A549 (cell line): ENCODE data around the gene C6orf52. TPM values are rescaled to one million over a fixed set of nuclear protein-coding genes. Genes with fewer than 3 reads are reported as not detected.

Source experiments
- ATAC-seq, 2 experiments: fragments of 200-7000 bp in 1 of 2; fragments of >200 bp in 1 of 2; cut with Nextera tagmentation in 1 of 2; cut with Tn5 transposase in 1 of 2; 3 replicates each; pipeline versions ENCODE4 v1.8.0 to v1.9.1; 2018 to 2020; ENCODE audit warnings: mild to moderate bottlenecking in 1 of 2, moderate library complexity in 1 of 2
- CTCF ChIA-PET: fragments of 300-600 bp; sonication (Branson Sonifier 250); formaldehyde crosslinking; extraction: SDS; loops from one replicate; lab custom pipeline; 2021; ENCODE audit warnings: antibody characterized with exemption, inconsistent platforms; lab: Yijun Ruan, JAX
- POLR2A ChIA-PET: fragments of 350-600 bp; formaldehyde crosslinking; extraction: SDS; loops from one replicate; lab custom pipeline; 2021; ENCODE audit warnings: antibody characterized with exemption, inconsistent platforms; lab: Yijun Ruan, JAX
- DNase-seq, 2 experiments: peaks; one replicate each; pipeline versions ENCODE4 v3.0.0 to v3.0.0-alpha.2; 2011 to 2016; ENCODE audit warnings: low read depth in 1 of 2, low spot score in 1 of 2
- FAIRE-seq: peaks from 2 replicates; lab custom pipeline; 2011; peaks lifted over from hg19 to GRCh38; lab: Jason Lieb, UNC
- H3K27ac ChIP-seq, 2 experiments: fragments of >200 bp; sonication (Bioruptor Twin); formaldehyde crosslinking; 3 replicates each; pipeline ENCODE4 v1.5.1; 2016 to 2017
- H3K4me1 ChIP-seq: fragments of >200 bp; sonication (Bioruptor Twin); formaldehyde crosslinking; 3 replicates; pipeline ENCODE4 v1.6.1; 2016
- H3K4me2 ChIP-seq: fragments of >200 bp; sonication (Bioruptor Twin); formaldehyde crosslinking; 3 replicates; pipeline ENCODE4 v1.6.1; 2016
- H3K4me3 ChIP-seq: fragments of >200 bp; sonication (Bioruptor Twin); formaldehyde crosslinking; 3 replicates; pipeline ENCODE4 v1.5.1; 2016
- H3K9me3 ChIP-seq: fragments of >200 bp; sonication (Bioruptor Twin); formaldehyde crosslinking; 3 replicates; pipeline ENCODE4 v1.6.1; 2016
- BCL3 ChIP-seq: fragments of >200 bp; sonication (Bioruptor Twin); formaldehyde crosslinking; IDR thresholded peaks from 3 replicates; pipeline ENCODE4 v1.6.1; 2016
- BHLHE40 ChIP-seq: IDR thresholded peaks from 2 replicates; pipeline ENCODE4 v1.6.1; 2012; ENCODE audit warnings: low read depth, low read length, inconsistent platforms
- CEBPB ChIP-seq, 2 experiments: fragments of >200 bp in 1 of 2; sonication (Bioruptor Twin) in 1 of 2; formaldehyde crosslinking in 1 of 2; IDR thresholded peaks; 2 replicates each; pipeline ENCODE4 v1.6.1; 2012 to 2016
- EHMT2 ChIP-seq: fragments of 200-600 bp; sonication (generic); IDR thresholded peaks from 2 replicates; pipeline ENCODE4 v1.6.1; 2016; ENCODE audit warnings: antibody characterized with exemption, low read depth, mild to moderate bottlenecking, moderate library complexity
- ELK1 ChIP-seq: fragments of 150-350 bp; IDR thresholded peaks from 2 replicates; pipeline ENCODE4 v1.6.1; 2014; ENCODE audit warnings: low read depth, mild to moderate bottlenecking, low read length
- EP300 ChIP-seq, 2 experiments: fragments of >200 bp; sonication (Bioruptor Twin); formaldehyde crosslinking; IDR thresholded peaks; 2 replicates in 1 of 2; 3 replicates in 1 of 2; pipeline ENCODE4 v1.6.1; 2016 to 2017
- FOSB ChIP-seq: fragments of 250-450 bp; sonication (Bioruptor Pico); IDR thresholded peaks from 2 replicates; pipeline ENCODE4 v1.5.0; 2020; ENCODE audit warnings: mild to moderate bottlenecking, moderate library complexity
- FOXS1 ChIP-seq: fragments of 250-450 bp; sonication (Bioruptor Pico); IDR thresholded peaks from 2 replicates; pipeline ENCODE4 v1.5.0; 2020; ENCODE audit warnings: mild to moderate bottlenecking, moderate library complexity
- HDAC2 ChIP-seq: fragments of 200-600 bp; sonication (generic); IDR thresholded peaks from 2 replicates; pipeline ENCODE4 v1.6.1; 2016
- HEYL ChIP-seq: fragments of 250-450 bp; sonication (Bioruptor Pico); IDR thresholded peaks from 2 replicates; pipeline ENCODE4 v1.8.0; 2021; ENCODE audit warnings: mild to moderate bottlenecking, moderate library complexity
- HMGXB4 ChIP-seq: fragments of 250-450 bp; sonication (Bioruptor Pico); IDR thresholded peaks from 2 replicates; pipeline ENCODE4 v1.5.0; 2021; ENCODE audit warnings: mild to moderate bottlenecking, moderate library complexity, borderline replicate concordance
- HOXA7 ChIP-seq: fragments of 250-450 bp; sonication (Bioruptor Pico); IDR thresholded peaks from 2 replicates; pipeline ENCODE4 v1.5.0; 2020; ENCODE audit warnings: mild to moderate bottlenecking, moderate library complexity
- HOXB13 ChIP-seq: fragments of 250-450 bp; sonication (Bioruptor Pico); IDR thresholded peaks from 2 replicates; pipeline ENCODE4 v1.5.0; 2020; ENCODE audit warnings: low read depth, mild to moderate bottlenecking, moderate library complexity
- JUN ChIP-seq, 2 experiments: fragments of >200 bp; sonication (Bioruptor Twin); formaldehyde crosslinking; IDR thresholded peaks; 2 replicates in 1 of 2; 3 replicates in 1 of 2; pipeline ENCODE4 v1.6.1; 2016 to 2017
- MAFK ChIP-seq: fragments of 450-650 bp; IDR thresholded peaks from 2 replicates; pipeline ENCODE4 v1.6.1; 2014; ENCODE audit not compliant: partially characterized antibody
- MAZ ChIP-seq: fragments of 150-350 bp; IDR thresholded peaks from 2 replicates; pipeline ENCODE4 v1.6.1; 2014; ENCODE audit warnings: antibody characterized with exemption, low read depth, low read length, borderline replicate concordance
- RNF2 ChIP-seq: fragments of 200-600 bp; sonication (generic); IDR thresholded peaks from 2 replicates; pipeline ENCODE4 v1.6.1; 2016; ENCODE audit warnings: low read depth, mild to moderate bottlenecking, antibody characterized with exemption, moderate library complexity, borderline replicate concordance
- ZC3H11A ChIP-seq: fragments of 450-650 bp; IDR thresholded peaks from 2 replicates; pipeline ENCODE4 v1.6.1; 2014; ENCODE audit warnings: antibody characterized with exemption, mild to moderate bottlenecking
- ZFP36 ChIP-seq: fragments of 450-650 bp; IDR thresholded peaks from 2 replicates; pipeline ENCODE4 v1.6.1; 2014; ENCODE audit warnings: borderline replicate concordance; ENCODE audit not compliant: partially characterized antibody
- ZNF302 ChIP-seq: fragments of 250-450 bp; sonication (Bioruptor Pico); IDR thresholded peaks from 2 replicates; pipeline ENCODE4 v1.9.0; 2021; ENCODE audit warnings: inconsistent platforms, mild to moderate bottlenecking, moderate library complexity
- WGBS: methylation state at CpG from one replicate; pipeline ENCODE4 v1.1.6; 2017; ENCODE audit errors: missing lambda C conversion rate; 5-methylcytosine and 5-hydroxymethylcytosine counted together
- polyA plus RNA-seq, 4 experiments: library from polyadenylated mRNA; depleted of rRNA in 3 of 4; stranded (reverse); fragments of >200 nt; fragmentation: RNase III in 1 of 4; extraction: RNeasy Plus Mini Kit Qiagen cat#74134 plus additional on column Dnase treatment in 1 of 4; gene quantifications; 2 replicates in 3 of 4; 3 replicates in 1 of 4; pipeline ENCODE4 v1.2.3, GENCODE V29; 2011 to 2017

C6orf52 gene
- polyA plus RNA-seq, 2 of the 4 experiments (the other 2 are of a cell fraction), result 1.3 to 2.2 TPM

GRCh38 chr6:10643201-10643651, 51.2 kb downstream of the C6orf52 start:
- no peak for ATAC-seq
- Histone ChIP-seq H3K9me3 (no peaks in the 10 kb centered on the region), H3K4me1 (no peaks in the 10 kb centered on the region), H3K27ac (no peak overlapping the region), H3K4me3 (no peak overlapping the region), H3K4me2 (no peak overlapping the region)
- TF ChIP-seq HDAC2 (no peak), HEYL (no peak), EHMT2 (no peak), EP300 (IDR thresholded peaks at IDR 0.05) (no peak), BHLHE40 (no peak), CEBPB (IDR thresholded peaks at IDR 0.05) (no peak), HOXB13 (CRISPR knock-in tag) (no peak), JUN (IDR thresholded peaks at IDR 0.05) (no peak), ELK1 (no peak), FOSB (CRISPR knock-in tag) (no peak), FOXS1 (CRISPR knock-in tag) (no peak), RNF2 (no peak), MAFK (no peak)
- CTCF ChIA-PET, result interaction anchor here (1.8 kb wide), 1 partner anchor 20 kb away, joined by 3 read pairs; no protein-coding TSS in a partner anchor
- no peak for DNase-seq
- FAIRE-seq, result no peak
- POLR2A ChIA-PET, result no interaction called here
- WGBS, result 91% methylated on average over 3 of the region's 3 CpGs

GRCh38 chr6:10641528-10641927, 52.9 kb downstream of the C6orf52 start:
- CTCF ChIA-PET, result no interaction called here
- H3K9me3 ChIP-seq, result no peaks in the 10 kb centered on the region

More at GRCh38 chr6:10641528-10641927, 52.9 kb downstream of the C6orf52 start:
- WGBS, result 99% methylated on average over 3 of the region's 3 CpGs
- H3K4me2 ChIP-seq, result no peak overlapping the region
- no peaks in the 10 kb centered on the region for H3K4me1 ChIP-seq
- POLR2A ChIA-PET, result no interaction called here
- no peak for TF ChIP-seq ZC3H11A
- no peak for TF ChIP-seq EHMT2
- no peak for TF ChIP-seq RNF2
- TF ChIP-seq ZNF302 (CRISPR knock-in tag), result no peak
- no peak for TF ChIP-seq BCL3
- TF ChIP-seq HOXB13 (CRISPR knock-in tag), result no peak
- no peak for TF ChIP-seq ZFP36
- TF ChIP-seq HOXA7 (CRISPR knock-in tag), result no peak
- no peak for TF ChIP-seq MAZ
- no peak for TF ChIP-seq HMGXB4 (CRISPR knock-in tag)
- TF ChIP-seq, all 56 proteins: peak for 0
- Histone ChIP-seq H3K4me3 (no peak overlapping the region), H3K27ac (no peak overlapping the region)
- no peak for FAIRE-seq
- ATAC-seq, result no peak
- DNase-seq, result no peak
